K562 (cell line): ENCODE results near the gene CIAO1. TPM values are rescaled to one million over a fixed set of nuclear protein-coding genes. Genes with fewer than 3 reads are reported as not detected.

Experiments used
- DNMT1 ChIP-seq: fragments of 450-650 bp; IDR thresholded peaks from 2 replicates; pipeline ENCODE4 v1.6.1; 2016; ENCODE audit warnings: antibody characterized with exemption, mild to moderate bottlenecking
- MCM5 ChIP-seq: fragments of 450-650 bp; IDR thresholded peaks from 2 replicates; pipeline ENCODE4 v1.6.1; 2016; ENCODE audit warnings: low read depth
- NRF1 ChIP-seq, 2 experiments: fragments of 450-650 bp; IDR thresholded peaks in 1 of 2; conservative IDR thresholded peaks in 1 of 2; 2 replicates each; pipeline ENCODE4 v1.6.1; 2014; ENCODE audit warnings: mild to moderate bottlenecking in 2 of 2
- ZC3H4 ChIP-seq: sonication (generic); formaldehyde crosslinking; IDR thresholded peaks from 2 replicates; pipeline ENCODE4 v1.9.0; 2021; ENCODE audit warnings: missing genetic modification reagents, borderline replicate concordance
- ZFP1 ChIP-seq: fragments of 450-650 bp; formaldehyde crosslinking; IDR thresholded peaks from 2 replicates; pipeline ENCODE4 v1.4.0; 2020; ENCODE audit warnings: mild to moderate bottlenecking, mixed read lengths
- ZFPM2 ChIP-seq: fragments of 250-450 bp; sonication (Bioruptor Pico); IDR thresholded peaks from 2 replicates; pipeline ENCODE4 v1.5.1; 2022; ENCODE audit warnings: mild to moderate bottlenecking
- ZNF282 ChIP-seq: sonication (generic); formaldehyde crosslinking; IDR thresholded peaks from 2 replicates; pipeline ENCODE4 v1.8.1; 2023; ENCODE audit warnings: missing genetic modification reagents
- polyA plus RNA-seq, 8 experiments: library from polyadenylated mRNA; depleted of rRNA in 4 of 8; stranded (reverse) in 5 of 8; unstranded in 3 of 8; fragments of >200 nt; fragmentation: Nextera tagmentation in 2 of 8; fragmentation: Illumina TruSeq in 1 of 8; extraction: Ambion mirVana in 2 of 8; extraction: Trizol in 1 of 8; gene quantifications; 2 replicates each; pipeline versions ENCODE4 v1.2.1 to v1.2.3, GENCODE V29; 2011 to 2014; ENCODE audit warnings: inconsistent platforms in 1 of 8, missing spikeins in 1 of 8
- total RNA-seq, 7 experiments: library from RNA; depleted of rRNA in 6 of 7; stranded (reverse); fragments of >200 nt in 6 of 7; fragmentation: Illumina TruSeq in 2 of 7; extraction: Trizol in 2 of 7; gene quantifications; 2 replicates each; pipeline versions ENCODE4 v1.2.1 to v1.2.3, GENCODE V29; 2011 to 2021; ENCODE audit warnings: low replicate concordance in 1 of 7
- TF ChIP-seq, protein P1 (sequence below): fragments of 450-650 bp; IDR thresholded peaks from 2 replicates; pipeline ENCODE4 v1.6.1; 2017; ENCODE audit warnings: antibody characterized with exemption, mild to moderate bottlenecking
- TF ChIP-seq, protein P2 (sequence below), 2 experiments: fragments of 450-650 bp in 1 of 2; sonication (generic) in 1 of 2; formaldehyde crosslinking in 1 of 2; IDR thresholded peaks in 1 of 2; conservative IDR thresholded peaks in 1 of 2; 2 replicates each; pipeline versions ENCODE4 v1.6.1 to v1.8.1; 2016 to 2023; ENCODE audit warnings: mild to moderate bottlenecking in 2 of 2, moderate library complexity in 2 of 2, inconsistent platforms in 1 of 2, missing genetic modification reagents in 1 of 2
- TF ChIP-seq, protein P3 (sequence below), 2 experiments: fragments of 450-650 bp; IDR thresholded peaks; 2 replicates each; pipeline ENCODE4 v1.6.1; 2016
- TF ChIP-seq, protein P4 (sequence below): fragments of 250-450 bp; sonication (Bioruptor Pico); IDR thresholded peaks from 2 replicates; pipeline ENCODE4 v1.8.0; 2021; ENCODE audit warnings: borderline replicate concordance, mild to moderate bottlenecking, moderate library complexity; ENCODE audit not compliant: poor library complexity, severe bottlenecking
- TF ChIP-seq, protein P5 (sequence below): fragments of 450-650 bp; formaldehyde crosslinking; IDR thresholded peaks from 2 replicates; pipeline ENCODE4 v1.4.0; 2022; ENCODE audit warnings: missing genetic modification characterization
- TF ChIP-seq, protein P6 (sequence below): fragments of 450-650 bp; IDR thresholded peaks from 2 replicates; pipeline ENCODE4 v1.6.1; 2016; ENCODE audit warnings: missing biosample characterization, missing genetic modification characterization
- TF ChIP-seq, protein P7 (sequence below), 2 experiments: fragments of 250-450 bp in 1 of 2; fragments of 450-650 bp in 1 of 2; sonication (Bioruptor Pico) in 1 of 2; IDR thresholded peaks; 2 replicates each; pipeline versions ENCODE4 v1.6.1 to v1.8.0; 2016 to 2021; ENCODE audit warnings: mild to moderate bottlenecking in 2 of 2, moderate library complexity in 2 of 2, missing compliant biosample characterization in 1 of 2, missing genetic modification characterization in 1 of 2

The CIAO1 gene
- total and polyA plus RNA-seq, 9 of the 15 experiments (the other 6 are each of a cell fraction or from before 2014, with no cell fraction given), result 11.4 to 156 (median 92.8) TPM

DNA sequence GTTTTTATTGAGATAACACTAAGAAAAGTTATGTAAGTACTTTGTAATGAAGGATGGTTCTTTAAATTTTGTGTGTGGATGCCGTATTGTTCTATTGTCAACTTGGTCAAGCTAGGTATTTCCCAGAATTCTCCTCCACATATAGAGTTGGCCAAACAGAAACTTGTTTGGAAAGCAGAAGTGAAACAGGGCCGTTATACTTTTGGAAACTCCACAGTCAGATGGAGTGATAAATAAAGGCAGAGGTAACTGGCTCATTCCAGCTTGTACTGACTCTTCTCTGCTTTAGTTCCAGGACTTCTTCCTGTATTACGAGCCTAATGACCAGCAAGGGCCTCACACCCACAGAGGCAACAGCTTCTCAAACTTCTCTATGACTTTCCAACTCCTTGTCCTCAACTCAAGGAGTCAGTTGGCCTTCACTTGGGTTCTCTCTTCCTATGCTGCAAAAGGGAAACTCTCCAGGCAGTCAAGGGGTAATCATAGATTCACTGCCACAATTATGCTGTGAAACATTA, 41.0 kb upstream of the CIAO1 start (continued):
- TF ChIP-seq, protein P1, sequence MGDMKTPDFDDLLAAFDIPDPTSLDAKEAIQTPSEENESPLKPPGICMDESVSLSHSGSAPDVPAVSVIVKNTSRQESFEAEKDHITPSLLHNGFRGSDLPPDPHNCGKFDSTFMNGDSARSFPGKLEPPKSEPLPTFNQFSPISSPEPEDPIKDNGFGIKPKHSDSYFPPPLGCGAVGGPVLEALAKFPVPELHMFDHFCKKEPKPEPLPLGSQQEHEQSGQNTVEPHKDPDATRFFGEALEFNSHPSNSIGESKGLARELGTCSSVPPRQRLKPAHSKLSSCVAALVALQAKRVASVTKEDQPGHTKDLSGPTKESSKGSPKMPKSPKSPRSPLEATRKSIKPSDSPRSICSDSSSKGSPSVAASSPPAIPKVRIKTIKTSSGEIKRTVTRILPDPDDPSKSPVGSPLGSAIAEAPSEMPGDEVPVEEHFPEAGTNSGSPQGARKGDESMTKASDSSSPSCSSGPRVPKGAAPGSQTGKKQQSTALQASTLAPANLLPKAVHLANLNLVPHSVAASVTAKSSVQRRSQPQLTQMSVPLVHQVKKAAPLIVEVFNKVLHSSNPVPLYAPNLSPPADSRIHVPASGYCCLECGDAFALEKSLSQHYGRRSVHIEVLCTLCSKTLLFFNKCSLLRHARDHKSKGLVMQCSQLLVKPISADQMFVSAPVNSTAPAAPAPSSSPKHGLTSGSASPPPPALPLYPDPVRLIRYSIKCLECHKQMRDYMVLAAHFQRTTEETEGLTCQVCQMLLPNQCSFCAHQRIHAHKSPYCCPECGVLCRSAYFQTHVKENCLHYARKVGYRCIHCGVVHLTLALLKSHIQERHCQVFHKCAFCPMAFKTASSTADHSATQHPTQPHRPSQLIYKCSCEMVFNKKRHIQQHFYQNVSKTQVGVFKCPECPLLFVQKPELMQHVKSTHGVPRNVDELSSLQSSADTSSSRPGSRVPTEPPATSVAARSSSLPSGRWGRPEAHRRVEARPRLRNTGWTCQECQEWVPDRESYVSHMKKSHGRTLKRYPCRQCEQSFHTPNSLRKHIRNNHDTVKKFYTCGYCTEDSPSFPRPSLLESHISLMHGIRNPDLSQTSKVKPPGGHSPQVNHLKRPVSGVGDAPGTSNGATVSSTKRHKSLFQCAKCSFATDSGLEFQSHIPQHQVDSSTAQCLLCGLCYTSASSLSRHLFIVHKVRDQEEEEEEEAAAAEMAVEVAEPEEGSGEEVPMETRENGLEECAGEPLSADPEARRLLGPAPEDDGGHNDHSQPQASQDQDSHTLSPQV, result peak; percentile 96
- TF ChIP-seq, protein P2, sequence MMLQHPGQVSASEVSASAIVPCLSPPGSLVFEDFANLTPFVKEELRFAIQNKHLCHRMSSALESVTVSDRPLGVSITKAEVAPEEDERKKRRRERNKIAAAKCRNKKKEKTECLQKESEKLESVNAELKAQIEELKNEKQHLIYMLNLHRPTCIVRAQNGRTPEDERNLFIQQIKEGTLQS (IDR thresholded peaks at IDR 0.05), result no peak
- TF ChIP-seq, protein P2 (CRISPR knock-in tag; conservative IDR thresholded peaks at IDR 0.05), result no peak
- TF ChIP-seq ZNF282 (CRISPR knock-in tag), result no peak
- TF ChIP-seq, protein P3, sequence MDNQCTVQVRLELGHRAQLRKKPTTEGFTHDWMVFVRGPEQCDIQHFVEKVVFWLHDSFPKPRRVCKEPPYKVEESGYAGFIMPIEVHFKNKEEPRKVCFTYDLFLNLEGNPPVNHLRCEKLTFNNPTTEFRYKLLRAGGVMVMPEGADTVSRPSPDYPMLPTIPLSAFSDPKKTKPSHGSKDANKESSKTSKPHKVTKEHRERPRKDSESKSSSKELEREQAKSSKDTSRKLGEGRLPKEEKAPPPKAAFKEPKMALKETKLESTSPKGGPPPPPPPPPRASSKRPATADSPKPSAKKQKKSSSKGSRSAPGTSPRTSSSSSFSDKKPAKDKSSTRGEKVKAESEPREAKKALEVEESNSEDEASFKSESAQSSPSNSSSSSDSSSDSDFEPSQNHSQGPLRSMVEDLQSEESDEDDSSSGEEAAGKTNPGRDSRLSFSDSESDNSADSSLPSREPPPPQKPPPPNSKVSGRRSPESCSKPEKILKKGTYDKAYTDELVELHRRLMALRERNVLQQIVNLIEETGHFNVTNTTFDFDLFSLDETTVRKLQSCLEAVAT (IDR thresholded peaks at IDR 0.05), result no peak
- TF ChIP-seq ZFP1 (CRISPR knock-in tag), result peak; percentile 53; the same call in 1 of the 2 replicates
- TF ChIP-seq, protein P4, sequence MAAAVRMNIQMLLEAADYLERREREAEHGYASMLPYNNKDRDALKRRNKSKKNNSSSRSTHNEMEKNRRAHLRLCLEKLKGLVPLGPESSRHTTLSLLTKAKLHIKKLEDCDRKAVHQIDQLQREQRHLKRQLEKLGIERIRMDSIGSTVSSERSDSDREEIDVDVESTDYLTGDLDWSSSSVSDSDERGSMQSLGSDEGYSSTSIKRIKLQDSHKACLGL (CRISPR knock-in tag), result no peak
- no peak; a peak in 1 of 4 replicates for TF ChIP-seq NRF1 (conservative IDR thresholded peaks at IDR 0.05 in 1 of 2, IDR thresholded peaks at IDR 0.05 in 1 of 2)
- TF ChIP-seq, protein P5, sequence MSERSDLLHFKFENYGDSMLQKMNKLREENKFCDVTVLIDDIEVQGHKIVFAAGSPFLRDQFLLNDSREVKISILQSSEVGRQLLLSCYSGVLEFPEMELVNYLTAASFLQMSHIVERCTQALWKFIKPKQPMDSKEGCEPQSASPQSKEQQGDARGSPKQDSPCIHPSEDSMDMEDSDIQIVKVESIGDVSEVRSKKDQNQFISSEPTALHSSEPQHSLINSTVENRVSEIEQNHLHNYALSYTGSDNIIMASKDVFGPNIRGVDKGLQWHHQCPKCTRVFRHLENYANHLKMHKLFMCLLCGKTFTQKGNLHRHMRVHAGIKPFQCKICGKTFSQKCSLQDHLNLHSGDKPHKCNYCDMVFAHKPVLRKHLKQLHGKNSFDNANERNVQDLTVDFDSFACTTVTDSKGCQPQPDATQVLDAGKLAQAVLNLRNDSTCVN (CRISPR knock-in tag), result no peak
- no peak for TF ChIP-seq ZFPM2 (CRISPR knock-in tag)
- no peak for TF ChIP-seq DNMT1
- TF ChIP-seq, protein P6, sequence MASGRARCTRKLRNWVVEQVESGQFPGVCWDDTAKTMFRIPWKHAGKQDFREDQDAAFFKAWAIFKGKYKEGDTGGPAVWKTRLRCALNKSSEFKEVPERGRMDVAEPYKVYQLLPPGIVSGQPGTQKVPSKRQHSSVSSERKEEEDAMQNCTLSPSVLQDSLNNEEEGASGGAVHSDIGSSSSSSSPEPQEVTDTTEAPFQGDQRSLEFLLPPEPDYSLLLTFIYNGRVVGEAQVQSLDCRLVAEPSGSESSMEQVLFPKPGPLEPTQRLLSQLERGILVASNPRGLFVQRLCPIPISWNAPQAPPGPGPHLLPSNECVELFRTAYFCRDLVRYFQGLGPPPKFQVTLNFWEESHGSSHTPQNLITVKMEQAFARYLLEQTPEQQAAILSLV (tag), result 0 out of 2 replicates have a peak, but pooled peaks have one; percentile 25
- no peak for TF ChIP-seq ZC3H4 (CRISPR knock-in tag)
- TF ChIP-seq, protein P7, sequence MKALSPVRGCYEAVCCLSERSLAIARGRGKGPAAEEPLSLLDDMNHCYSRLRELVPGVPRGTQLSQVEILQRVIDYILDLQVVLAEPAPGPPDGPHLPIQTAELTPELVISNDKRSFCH (CRISPR knock-in tag; IDR thresholded peaks at IDR 0.05), result no peak
- TF ChIP-seq, protein P7 (tag; IDR thresholded peaks at IDR 0.05), result no peak
- TF ChIP-seq MCM5, result no peak
